ENCODE results near the gene BMP8B.

DNA sequence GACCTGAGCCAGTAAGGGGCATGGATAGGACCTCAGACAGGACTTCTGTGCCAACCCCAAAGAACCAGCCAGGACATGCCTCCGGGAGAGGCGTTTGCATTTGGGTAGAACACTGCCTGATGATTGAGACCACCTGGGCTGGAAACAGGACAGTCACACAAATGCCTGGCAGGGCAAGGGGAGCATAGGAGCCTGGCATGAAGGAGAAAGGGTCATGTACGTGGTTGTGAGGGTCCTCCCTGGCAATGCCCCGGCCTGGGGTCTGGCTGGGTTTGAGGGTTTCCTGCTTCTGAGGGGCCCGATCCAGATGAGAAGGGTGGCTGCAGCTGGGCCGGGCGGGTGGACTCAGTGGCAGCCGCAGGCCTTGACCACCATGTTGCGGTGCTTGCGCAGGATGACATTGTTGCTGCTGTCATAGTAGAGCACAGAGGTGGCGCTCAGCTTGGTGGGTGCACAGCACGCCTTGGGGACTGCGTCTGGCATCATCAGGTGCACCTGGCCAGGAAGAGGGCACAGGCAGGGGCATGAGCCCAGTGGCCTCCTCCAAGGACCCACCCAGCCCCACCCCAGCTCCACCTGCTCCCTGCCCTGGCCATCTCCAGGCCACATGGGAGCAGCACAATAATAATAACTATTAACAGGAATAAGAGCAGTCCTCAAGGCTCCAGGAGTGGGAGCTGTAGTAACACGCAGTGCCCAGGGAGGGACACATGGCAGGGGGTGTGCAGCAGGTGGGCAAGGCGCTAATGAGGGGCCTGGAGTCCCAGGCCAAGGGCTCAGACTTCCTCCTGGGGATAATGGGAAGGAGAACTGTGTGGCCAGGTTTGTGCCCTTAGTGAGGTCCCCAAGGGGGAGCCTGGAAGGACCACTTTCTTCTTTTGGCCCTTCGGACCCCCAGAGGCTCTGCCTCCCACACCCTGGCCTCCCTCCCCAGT is 28.3 kb downstream of the BMP8B start:
- TF ChIP-seq, protein P1, sequence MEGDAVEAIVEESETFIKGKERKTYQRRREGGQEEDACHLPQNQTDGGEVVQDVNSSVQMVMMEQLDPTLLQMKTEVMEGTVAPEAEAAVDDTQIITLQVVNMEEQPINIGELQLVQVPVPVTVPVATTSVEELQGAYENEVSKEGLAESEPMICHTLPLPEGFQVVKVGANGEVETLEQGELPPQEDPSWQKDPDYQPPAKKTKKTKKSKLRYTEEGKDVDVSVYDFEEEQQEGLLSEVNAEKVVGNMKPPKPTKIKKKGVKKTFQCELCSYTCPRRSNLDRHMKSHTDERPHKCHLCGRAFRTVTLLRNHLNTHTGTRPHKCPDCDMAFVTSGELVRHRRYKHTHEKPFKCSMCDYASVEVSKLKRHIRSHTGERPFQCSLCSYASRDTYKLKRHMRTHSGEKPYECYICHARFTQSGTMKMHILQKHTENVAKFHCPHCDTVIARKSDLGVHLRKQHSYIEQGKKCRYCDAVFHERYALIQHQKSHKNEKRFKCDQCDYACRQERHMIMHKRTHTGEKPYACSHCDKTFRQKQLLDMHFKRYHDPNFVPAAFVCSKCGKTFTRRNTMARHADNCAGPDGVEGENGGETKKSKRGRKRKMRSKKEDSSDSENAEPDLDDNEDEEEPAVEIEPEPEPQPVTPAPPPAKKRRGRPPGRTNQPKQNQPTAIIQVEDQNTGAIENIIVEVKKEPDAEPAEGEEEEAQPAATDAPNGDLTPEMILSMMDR (IDR thresholded peaks at IDR 0.05): no peak
- no peak for TF ChIP-seq EZH2 (IDR thresholded peaks at IDR 0.05; ENCODE audit: borderline replicate concordance, insufficient read depth, low read depth, low read length, poor library complexity, severe bottlenecking)

Data from B cell (primary cell).